ENCODE results near the gene NTHL1. TPM values are rescaled to one million over a fixed set of nuclear protein-coding genes. Genes with fewer than 3 reads are reported as not detected.

The NTHL1 gene
- total RNA-seq, 2 donors from 2014 or later = 16.4 to 24.9 TPM

- Histone ChIP-seq H3K4me1 (replicated peaks) (peaks cover 36% of the 10 kb centered on the region), H3K36me3 (no peaks in the 10 kb centered on the region), H3K27me3 (replicated peaks; ENCODE audit: insufficient read depth) (no peaks in the 10 kb centered on the region), H3K9me3 (no peaks in the 10 kb centered on the region), H3K4me3 (no peak overlapping the region), H3K27ac (peak overlapping the region; percentile 42 to 62)
- intact Hi-C loops (cut with DNase I) = no loop called here
- TF ChIP-seq POLR2A (IDR thresholded peaks at IDR 0.05) (no peak), POLR2AphosphoS5 (IDR thresholded peaks at IDR 0.05) (no peak), CTCF (IDR thresholded peaks at IDR 0.05) (no peak)
- 58% methylated on average over 10 of the region's 11 CpGs for WGBS
- DNase-seq (ENCODE audit: low spot score) = no peak
Observed at GRCh38 chr16:2031081-2031577, 16.5 kb downstream of the NTHL1 start.

GRCh38 chr16:2030036-2030435 is 17.6 kb downstream of the NTHL1 start:
- TF ChIP-seq POLR2AphosphoS5 (IDR thresholded peaks at IDR 0.05) = no peak
- TF ChIP-seq POLR2A (IDR thresholded peaks at IDR 0.05) = no peak
- no peak for TF ChIP-seq CTCF (IDR thresholded peaks at IDR 0.05)
- 87% methylated on average over 11 of the region's 11 CpGs for WGBS
- Histone ChIP-seq H3K9me3 (no peaks in the 10 kb centered on the region), H3K27me3 (replicated peaks; ENCODE audit: insufficient read depth) (no peaks in the 10 kb centered on the region), H3K4me1 (replicated peaks) (peaks cover 25% of the 10 kb centered on the region), H3K36me3 (no peaks in the 10 kb centered on the region), H3K4me3 (no peak overlapping the region), H3K27ac (peak overlapping the region in 1 of 2 donors; percentile 62)
- intact Hi-C loops (cut with DNase I) = no loop called here
- DNase-seq (ENCODE audit: low spot score) = no peak

GRCh38 chr16:2029350-2029749 is 18.3 kb downstream of the NTHL1 start:
- Histone ChIP-seq H3K27ac (peak overlapping the region in 1 of 2 donors; percentile 82), H3K9me3 (no peaks in the 10 kb centered on the region), H3K4me3 (peak overlapping the region in 1 of 2 donors; percentile 86), H3K36me3 (no peaks in the 10 kb centered on the region), H3K27me3 (replicated peaks; ENCODE audit: insufficient read depth) (no peaks in the 10 kb centered on the region), H3K4me1 (replicated peaks) (peaks cover 21% of the 10 kb centered on the region)
- no peak for DNase-seq (ENCODE audit: low spot score)
- 85% methylated on average over 20 of the region's 22 CpGs for WGBS
- TF ChIP-seq POLR2A (IDR thresholded peaks at IDR 0.05) (no peak), POLR2AphosphoS5 (IDR thresholded peaks at IDR 0.05) (no peak), CTCF (IDR thresholded peaks at IDR 0.05) (no peak)
- intact Hi-C loops (cut with DNase I) = loop anchor here (10.0 kb wide), 1 partner anchor 215 kb away; no protein-coding TSS in a partner anchor

- WGBS = 75% methylated on average over 18 of the region's 18 CpGs
- Histone ChIP-seq H3K4me3 (peak overlapping the region in 1 of 2 donors; percentile 86), H3K27ac (peak overlapping the region; percentile 72 to 82), H3K4me1 (replicated peaks) (peaks cover 17% of the 10 kb centered on the region), H3K36me3 (no peaks in the 10 kb centered on the region), H3K27me3 (replicated peaks; ENCODE audit: insufficient read depth) (no peaks in the 10 kb centered on the region), H3K9me3 (no peaks in the 10 kb centered on the region)
- intact Hi-C loops (cut with DNase I) = loop anchor here (10.0 kb wide), 1 partner anchor 216 kb away; no protein-coding TSS in a partner anchor
- no peak for DNase-seq (ENCODE audit: low spot score)
- no peak for TF ChIP-seq POLR2A (IDR thresholded peaks at IDR 0.05)
- no peak for TF ChIP-seq CTCF (IDR thresholded peaks at IDR 0.05)
- TF ChIP-seq POLR2AphosphoS5 (IDR thresholded peaks at IDR 0.05) = no peak
Observed at GRCh38 chr16:2028620-2029220, 18.9 kb downstream of the NTHL1 start.

- WGBS = 66% methylated on average over 3 of the region's 3 CpGs
- intact Hi-C loops (cut with DNase I) = loop anchor here (10.0 kb wide), 1 partner anchor 217 kb away; no protein-coding TSS in a partner anchor
- H3K36me3 ChIP-seq = no peaks in the 10 kb centered on the region
- no peak for TF ChIP-seq POLR2A (IDR thresholded peaks at IDR 0.05)
- TF ChIP-seq POLR2AphosphoS5 (IDR thresholded peaks at IDR 0.05) = no peak
- no peak for TF ChIP-seq CTCF (IDR thresholded peaks at IDR 0.05)
- H3K4me3 ChIP-seq = peak overlapping the region; percentile 73 to 86
- no peaks in the 10 kb centered on the region for H3K9me3 ChIP-seq
- peak overlapping the region; percentile 72 to 82 for H3K27ac ChIP-seq
- DNase-seq (ENCODE audit: low spot score) = no peak
- peaks cover 11% of the 10 kb centered on the region for H3K4me1 ChIP-seq (replicated peaks)
- no peaks in the 10 kb centered on the region for H3K27me3 ChIP-seq (replicated peaks; ENCODE audit: insufficient read depth)
Observed at GRCh38 chr16:2028146-2028545, 19.5 kb downstream of the NTHL1 start.
